CD4-positive, alpha-beta memory T cell (primary cell): ENCODE data around the gene LHX6. TPM values are rescaled to one million over a fixed set of nuclear protein-coding genes. Genes with fewer than 3 reads are reported as not detected.

ENCODE experiments used
- CTCF ChIA-PET: fragments of 350-600 bp; sonication (Branson Sonifier 250); formaldehyde crosslinking; loops from one replicate; lab custom pipeline; 2021; ENCODE audit warnings: inconsistent platforms; ENCODE audit not compliant: partially characterized antibody; lab: Charles Lee
- POLR2A ChIA-PET: fragments of 350-600 bp; sonication (Branson Sonifier 250); formaldehyde crosslinking; loops from one replicate; lab custom pipeline; 2021; ENCODE audit not compliant: partially characterized antibody; lab: Charles Lee
- DNase-seq, 5 donors: peaks; one replicate each; pipeline versions ENCODE4 v3.0.0 to v3.0.0-alpha.2; 2020 to 2022; ENCODE audit warnings: mixed read lengths in 1 of 5
- H3K27ac ChIP-seq: one replicate; pipeline ENCODE4 v1.7.0; 2013; ENCODE audit warnings: low read depth, low read length
- H3K27me3 ChIP-seq: 2 replicates; pipeline ENCODE4 v1.7.0; 2013; ENCODE audit warnings: mild to moderate bottlenecking, low read length, moderate library complexity; ENCODE audit not compliant: insufficient read depth
- H3K36me3 ChIP-seq: 2 replicates; pipeline ENCODE4 v1.7.0; 2013; ENCODE audit warnings: mild to moderate bottlenecking, low read length, moderate library complexity; ENCODE audit not compliant: insufficient read depth
- H3K4me1 ChIP-seq: 2 replicates; pipeline ENCODE4 v1.7.0; 2013; ENCODE audit warnings: mild to moderate bottlenecking, low read length, moderate library complexity; ENCODE audit not compliant: insufficient read depth
- H3K4me3 ChIP-seq, 2 donors: one replicate each; pipeline ENCODE4 v1.7.0; 2013; ENCODE audit warnings: low read length in 2 of 2, mild to moderate bottlenecking in 1 of 2
- H3K9me3 ChIP-seq, 2 donors: one replicate each; pipeline ENCODE4 v1.7.0; 2013; ENCODE audit warnings: low read length in 2 of 2, control low read depth in 1 of 2; ENCODE audit not compliant: control insufficient read depth in 1 of 2
- H3K27ac Mint-ChIP-seq, 7 donors: one replicate each; pipeline ENCODE4 v1.8.0; 2020 to 2021; ENCODE audit warnings: mixed read lengths in 7 of 7, mild to moderate bottlenecking in 6 of 7, inconsistent platforms in 3 of 7, moderate library complexity in 3 of 7
- H3K27me3 Mint-ChIP-seq, 2 donors: one replicate each; pipeline ENCODE4 v1.8.0; 2020 to 2021; ENCODE audit warnings: mixed read lengths in 2 of 2
- H3K36me3 Mint-ChIP-seq, 2 donors: one replicate each; pipeline ENCODE4 v1.8.0; 2020 to 2021; ENCODE audit warnings: mixed read lengths in 2 of 2, inconsistent platforms in 1 of 2, mild to moderate bottlenecking in 1 of 2
- H3K4me1 Mint-ChIP-seq, 4 donors: one replicate each; pipeline ENCODE4 v1.8.0; 2020 to 2021; ENCODE audit warnings: mixed read lengths in 4 of 4, mild to moderate bottlenecking in 1 of 4
- H3K4me3 Mint-ChIP-seq, 8 donors: one replicate each; pipeline ENCODE4 v1.8.0; 2020 to 2021; ENCODE audit warnings: mixed read lengths in 8 of 8, mild to moderate bottlenecking in 7 of 8, moderate library complexity in 6 of 8, inconsistent platforms in 3 of 8
- H3K9me3 Mint-ChIP-seq, 8 donors: one replicate each; pipeline ENCODE4 v1.8.0; 2020 to 2021; ENCODE audit warnings: mixed read lengths in 8 of 8, mild to moderate bottlenecking in 5 of 8, inconsistent platforms in 3 of 8, moderate library complexity in 1 of 8
- intact Hi-C: fragments of 100-400 bp; cut with micrococcal nuclease; formaldehyde crosslinking; loops from one replicate; pipeline ENCODE4 v1.15.1; 2023
- polyA plus RNA-seq, 2 donors: library from polyadenylated mRNA; unstranded; fragments of 300-500 nt; fragmentation: Illumina TruSeq; gene quantifications; one replicate each; pipeline ENCODE4 v1.2.3, GENCODE V29; 2021
- total RNA-seq, 2 experiments: library from RNA; stranded (reverse); gene quantifications; one replicate each; pipeline ENCODE4 v1.2.3, GENCODE V29; 2021

Gene LHX6
- total and polyA plus RNA-seq, 4 experiments from 2014 or later = not detected

DNA sequence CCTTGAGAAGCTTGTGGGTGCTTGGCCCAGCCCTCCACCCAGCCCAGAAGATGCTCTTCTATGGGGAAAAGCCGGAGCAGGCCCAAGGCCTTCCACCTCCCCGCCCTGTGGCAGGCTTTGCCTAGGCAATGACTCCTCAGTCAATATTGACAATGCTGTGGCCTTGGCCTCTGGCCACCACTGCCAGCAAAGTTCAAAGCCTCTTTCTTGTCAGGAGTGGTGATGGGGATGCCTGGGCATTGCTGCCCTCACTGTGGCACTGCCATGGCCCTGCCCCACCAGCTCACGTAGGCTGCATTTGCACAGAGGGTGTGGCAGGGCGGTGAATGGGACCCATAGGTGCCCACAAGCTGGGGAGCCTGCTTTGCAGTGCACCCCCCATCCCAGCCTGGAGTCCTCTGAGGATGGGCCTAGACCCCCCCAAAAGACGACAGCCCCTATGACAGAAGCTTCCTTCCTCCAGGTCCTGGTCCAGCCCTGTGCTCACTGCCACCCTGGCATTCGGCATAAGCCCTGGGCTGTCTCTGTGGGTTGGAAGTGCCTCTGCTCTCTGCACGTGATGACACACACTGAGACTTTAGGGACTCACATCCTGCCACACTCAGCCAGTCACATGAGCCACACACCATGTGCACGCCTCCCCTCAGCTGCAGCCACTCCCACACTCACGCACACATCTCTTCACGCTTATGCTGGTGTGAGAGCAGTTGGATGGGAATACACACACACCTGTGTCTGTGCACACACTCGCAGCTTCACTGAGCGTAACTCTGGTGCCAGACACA, 38.0 kb downstream of the LHX6 start:
- no peak overlapping the region for H3K4me3 Mint-ChIP-seq
- Histone ChIP-seq H3K4me1 (no peaks in the 10 kb centered on the region), H3K4me3 (no peak overlapping the region), H3K27me3 (no peaks in the 10 kb centered on the region), H3K36me3 (no peaks in the 10 kb centered on the region), H3K27ac (no peak overlapping the region), H3K9me3 (no peaks in the 10 kb centered on the region)
- H3K27ac Mint-ChIP-seq = no peak overlapping the region
- H3K4me1 Mint-ChIP-seq = no peaks in the 10 kb centered on the region
- DNase-seq = no peak
- H3K9me3 Mint-ChIP-seq = no peaks in the 10 kb centered on the region
- ChIA-PET CTCF (no interaction called here), POLR2A (no interaction called here)
- H3K36me3 Mint-ChIP-seq = no peaks in the 10 kb centered on the region
- intact Hi-C loops = no loop called here
- H3K27me3 Mint-ChIP-seq = peaks cover 0 to 2% of the 10 kb centered on the region in 2 donors

- POLR2A ChIA-PET = no interaction called here
- no peak for DNase-seq
- Mint-ChIP-seq H3K27ac (no peak overlapping the region), H3K4me3 (no peak overlapping the region), H3K27me3 (peaks cover 0 to 1% of the 10 kb centered on the region in 2 donors), H3K9me3 (no peaks in the 10 kb centered on the region), H3K4me1 (no peaks in the 10 kb centered on the region), H3K36me3 (no peaks in the 10 kb centered on the region)
- no peaks in the 10 kb centered on the region for H3K27me3 ChIP-seq
- no peak overlapping the region for H3K27ac ChIP-seq
- no peaks in the 10 kb centered on the region for H3K4me1 ChIP-seq
- intact Hi-C loops = no loop called here
- CTCF ChIA-PET = interaction anchor here (0.6 to 1.3 kb wide), 2 partner anchors 11 to 780 kb away, joined by 3 read pairs; no protein-coding TSS in a partner anchor
- no peaks in the 10 kb centered on the region for H3K36me3 ChIP-seq
- H3K9me3 ChIP-seq = no peaks in the 10 kb centered on the region
- H3K4me3 ChIP-seq = no peak overlapping the region
Measured at GRCh38 chr9:122188369-122188768, 40.4 kb downstream of the LHX6 start.

DNA sequence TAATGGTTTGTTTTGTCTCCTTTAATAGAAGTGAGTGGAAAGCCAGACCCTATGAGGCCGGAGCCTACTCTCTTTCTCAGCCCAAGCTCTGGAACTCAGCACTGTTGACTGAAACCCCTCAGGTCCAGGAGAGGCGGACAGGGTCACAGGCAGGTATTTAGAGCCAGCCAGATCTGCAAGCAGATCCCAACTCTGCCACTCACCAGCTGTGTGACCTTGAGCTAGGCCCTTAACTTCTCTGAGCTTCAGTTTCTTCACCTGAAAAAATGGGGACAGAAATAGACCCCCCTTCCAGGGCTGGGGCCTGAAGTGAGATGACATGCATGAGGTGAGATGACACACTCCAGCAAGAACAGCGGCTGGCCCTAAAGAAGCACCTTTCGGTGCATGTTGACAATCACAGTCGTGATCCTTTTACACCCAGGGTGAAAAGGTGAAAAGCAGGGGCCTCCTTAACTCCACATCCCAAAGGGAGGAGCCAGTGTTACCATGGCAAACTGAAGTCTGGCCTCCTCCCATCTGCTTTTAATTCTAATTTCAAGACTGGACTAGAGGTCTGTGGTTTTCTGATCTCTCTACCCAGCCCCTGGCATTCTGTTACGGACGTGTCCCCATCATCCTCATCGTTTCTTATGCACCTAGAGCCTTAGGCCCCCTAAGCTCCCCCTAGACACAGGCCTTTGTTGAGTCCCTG, 41.8 kb downstream of the LHX6 start:
- Mint-ChIP-seq H3K4me3 (no peak overlapping the region), H3K27ac (no peak overlapping the region), H3K27me3 (peaks cover 4 to 7% of the 10 kb centered on the region in 2 donors), H3K4me1 (no peaks in the 10 kb centered on the region), H3K9me3 (no peaks in the 10 kb centered on the region), H3K36me3 (no peaks in the 10 kb centered on the region)
- intact Hi-C loops = no loop called here
- ChIA-PET CTCF (no interaction called here), POLR2A (no interaction called here)
- no peaks in the 10 kb centered on the region for H3K9me3 ChIP-seq
- H3K27ac ChIP-seq = no peak overlapping the region
- H3K4me3 ChIP-seq = no peak overlapping the region
- no peaks in the 10 kb centered on the region for H3K27me3 ChIP-seq
- H3K4me1 ChIP-seq = no peaks in the 10 kb centered on the region
- no peaks in the 10 kb centered on the region for H3K36me3 ChIP-seq
- no peak for DNase-seq

- H3K4me1 ChIP-seq = no peaks in the 10 kb centered on the region
- H3K27me3 ChIP-seq = no peaks in the 10 kb centered on the region
- Mint-ChIP-seq H3K27ac (no peak overlapping the region), H3K9me3 (no peaks in the 10 kb centered on the region), H3K27me3 (peaks cover 5 to 7% of the 10 kb centered on the region in 2 donors), H3K36me3 (no peaks in the 10 kb centered on the region), H3K4me3 (no peak overlapping the region), H3K4me1 (no peaks in the 10 kb centered on the region)
- H3K36me3 ChIP-seq = no peaks in the 10 kb centered on the region
- ChIA-PET POLR2A (no interaction called here), CTCF (no interaction called here)
- no peak overlapping the region for H3K4me3 ChIP-seq
- DNase-seq = no peak
- intact Hi-C loops = no loop called here
- H3K27ac ChIP-seq = no peak overlapping the region
- H3K9me3 ChIP-seq = no peaks in the 10 kb centered on the region
Measured at GRCh38 chr9:122186301-122186700, 42.5 kb downstream of the LHX6 start.

- Mint-ChIP-seq H3K36me3 (no peaks in the 10 kb centered on the region), H3K4me1 (no peaks in the 10 kb centered on the region), H3K27ac (no peak overlapping the region), H3K9me3 (peaks cover 0 to 2% (median 0%) of the 10 kb centered on the region in 8 donors), H3K27me3 (peaks cover 7 to 11% of the 10 kb centered on the region in 2 donors), H3K4me3 (no peak overlapping the region)
- H3K4me3 ChIP-seq = no peak overlapping the region
- H3K27ac ChIP-seq = no peak overlapping the region
- H3K27me3 ChIP-seq = no peaks in the 10 kb centered on the region
- no peak for DNase-seq
- ChIA-PET POLR2A (no interaction called here), CTCF (no interaction called here)
- intact Hi-C loops = no loop called here
- no peaks in the 10 kb centered on the region for H3K4me1 ChIP-seq
- H3K9me3 ChIP-seq = no peaks in the 10 kb centered on the region
- no peaks in the 10 kb centered on the region for H3K36me3 ChIP-seq
Measured at GRCh38 chr9:122184551-122184950, 44.2 kb downstream of the LHX6 start.

- ChIA-PET POLR2A (interaction anchor here (1.2 kb wide), 1 partner anchor 23 kb away, joined by 3 read pairs; no protein-coding TSS in a partner anchor), CTCF (interaction anchor here (0.9 kb wide), 1 partner anchor 85 kb away, joined by 3 read pairs; no protein-coding TSS in a partner anchor)
- H3K36me3 Mint-ChIP-seq = no peaks in the 10 kb centered on the region
- H3K27ac Mint-ChIP-seq = no peak overlapping the region
- intact Hi-C loops = no loop called here
- Histone ChIP-seq H3K9me3 (no peaks in the 10 kb centered on the region), H3K4me3 (no peak overlapping the region), H3K36me3 (no peaks in the 10 kb centered on the region), H3K4me1 (no peaks in the 10 kb centered on the region), H3K27me3 (no peaks in the 10 kb centered on the region), H3K27ac (no peak overlapping the region)
- peaks cover 12 to 13% of the 10 kb centered on the region in 2 donors for H3K27me3 Mint-ChIP-seq
- H3K9me3 Mint-ChIP-seq = peaks cover 0 to 3% (median 0%) of the 10 kb centered on the region in 8 donors
- no peaks in the 10 kb centered on the region for H3K4me1 Mint-ChIP-seq
- H3K4me3 Mint-ChIP-seq = no peak overlapping the region
- no peak for DNase-seq
Measured at GRCh38 chr9:122183501-122183900, 45.3 kb downstream of the LHX6 start.

DNA sequence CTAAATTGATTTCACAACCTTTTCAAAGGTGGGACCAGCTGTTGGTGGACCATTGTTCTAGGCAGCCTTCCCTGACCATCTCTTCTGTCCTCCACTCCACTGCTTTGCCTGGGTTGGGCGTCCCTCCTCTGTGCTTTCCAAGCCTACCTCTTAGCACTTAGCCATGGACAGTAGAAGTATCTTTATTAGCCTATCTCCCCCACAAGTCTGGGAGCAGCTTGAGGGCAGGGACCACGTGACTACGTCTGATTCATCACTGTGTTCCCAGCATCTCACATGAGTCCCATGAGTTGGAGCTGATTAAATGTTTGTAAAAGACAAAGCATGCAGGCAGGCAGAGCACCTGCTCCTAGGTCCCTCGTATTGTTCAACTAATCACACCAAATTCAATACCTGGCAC, 48.1 kb downstream of the LHX6 start:
- intact Hi-C loops = no loop called here
- H3K27me3 ChIP-seq = no peaks in the 10 kb centered on the region
- POLR2A ChIA-PET = no interaction called here
- H3K27ac ChIP-seq = no peak overlapping the region
- H3K9me3 Mint-ChIP-seq = peaks cover 0 to 3% (median 0%) of the 10 kb centered on the region in 8 donors
- CTCF ChIA-PET = no interaction called here
- H3K4me3 Mint-ChIP-seq = no peak overlapping the region
- H3K27ac Mint-ChIP-seq = no peak overlapping the region
- no peaks in the 10 kb centered on the region for H3K36me3 ChIP-seq
- no peak for DNase-seq
- H3K4me1 ChIP-seq = no peaks in the 10 kb centered on the region
- H3K9me3 ChIP-seq = no peaks in the 10 kb centered on the region
- H3K4me3 ChIP-seq = no peak overlapping the region
- H3K27me3 Mint-ChIP-seq = peaks cover 12 to 17% of the 10 kb centered on the region in 2 donors
- H3K4me1 Mint-ChIP-seq = no peaks in the 10 kb centered on the region
- no peaks in the 10 kb centered on the region for H3K36me3 Mint-ChIP-seq
